ENCODE results near the gene DOCK9.

DNA sequence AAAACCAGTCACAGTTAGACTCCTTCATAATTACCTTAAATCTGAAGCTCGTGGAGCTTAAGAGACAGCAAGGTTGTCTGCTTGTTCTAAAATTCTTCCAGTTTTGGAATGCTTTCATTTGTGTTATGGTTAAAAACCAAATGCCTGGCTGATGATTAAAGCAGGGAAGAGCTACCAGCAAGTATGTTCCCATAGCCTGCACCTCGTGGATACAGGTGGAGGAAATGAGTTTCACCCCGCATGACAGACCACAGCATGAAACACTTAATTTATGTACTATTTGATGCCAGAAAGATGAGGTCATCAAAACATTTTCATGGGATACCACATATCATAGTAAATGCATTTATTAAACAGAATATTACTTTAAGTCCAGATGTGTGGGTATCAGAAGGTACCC is 416 bp upstream of the DOCK9 start:
- TF ChIP-seq POLR2A (IDR thresholded peaks at IDR 0.05; ENCODE audit: low read depth, low read length) = no peak
- TF ChIP-seq, protein P1, sequence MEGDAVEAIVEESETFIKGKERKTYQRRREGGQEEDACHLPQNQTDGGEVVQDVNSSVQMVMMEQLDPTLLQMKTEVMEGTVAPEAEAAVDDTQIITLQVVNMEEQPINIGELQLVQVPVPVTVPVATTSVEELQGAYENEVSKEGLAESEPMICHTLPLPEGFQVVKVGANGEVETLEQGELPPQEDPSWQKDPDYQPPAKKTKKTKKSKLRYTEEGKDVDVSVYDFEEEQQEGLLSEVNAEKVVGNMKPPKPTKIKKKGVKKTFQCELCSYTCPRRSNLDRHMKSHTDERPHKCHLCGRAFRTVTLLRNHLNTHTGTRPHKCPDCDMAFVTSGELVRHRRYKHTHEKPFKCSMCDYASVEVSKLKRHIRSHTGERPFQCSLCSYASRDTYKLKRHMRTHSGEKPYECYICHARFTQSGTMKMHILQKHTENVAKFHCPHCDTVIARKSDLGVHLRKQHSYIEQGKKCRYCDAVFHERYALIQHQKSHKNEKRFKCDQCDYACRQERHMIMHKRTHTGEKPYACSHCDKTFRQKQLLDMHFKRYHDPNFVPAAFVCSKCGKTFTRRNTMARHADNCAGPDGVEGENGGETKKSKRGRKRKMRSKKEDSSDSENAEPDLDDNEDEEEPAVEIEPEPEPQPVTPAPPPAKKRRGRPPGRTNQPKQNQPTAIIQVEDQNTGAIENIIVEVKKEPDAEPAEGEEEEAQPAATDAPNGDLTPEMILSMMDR (IDR thresholded peaks at IDR 0.05; ENCODE audit: extremely low read depth in 1 of 2, insufficient read depth in 1 of 2, low read depth in 1 of 2, low read length in 2 of 2) = no peak
- no peak for TF ChIP-seq EZH2 (IDR thresholded peaks at IDR 0.05; ENCODE audit: borderline replicate concordance, low read depth, low read length, severe bottlenecking)
- TF ChIP-seq GATA2 (IDR thresholded peaks at IDR 0.05; ENCODE audit: insufficient read depth, insufficient read length, low read depth, low read length) = peak; percentile 60

Measured in endothelial cell of umbilical vein (primary cell).